ENCODE measurements around the gene TES.

Gene TES

DNA sequence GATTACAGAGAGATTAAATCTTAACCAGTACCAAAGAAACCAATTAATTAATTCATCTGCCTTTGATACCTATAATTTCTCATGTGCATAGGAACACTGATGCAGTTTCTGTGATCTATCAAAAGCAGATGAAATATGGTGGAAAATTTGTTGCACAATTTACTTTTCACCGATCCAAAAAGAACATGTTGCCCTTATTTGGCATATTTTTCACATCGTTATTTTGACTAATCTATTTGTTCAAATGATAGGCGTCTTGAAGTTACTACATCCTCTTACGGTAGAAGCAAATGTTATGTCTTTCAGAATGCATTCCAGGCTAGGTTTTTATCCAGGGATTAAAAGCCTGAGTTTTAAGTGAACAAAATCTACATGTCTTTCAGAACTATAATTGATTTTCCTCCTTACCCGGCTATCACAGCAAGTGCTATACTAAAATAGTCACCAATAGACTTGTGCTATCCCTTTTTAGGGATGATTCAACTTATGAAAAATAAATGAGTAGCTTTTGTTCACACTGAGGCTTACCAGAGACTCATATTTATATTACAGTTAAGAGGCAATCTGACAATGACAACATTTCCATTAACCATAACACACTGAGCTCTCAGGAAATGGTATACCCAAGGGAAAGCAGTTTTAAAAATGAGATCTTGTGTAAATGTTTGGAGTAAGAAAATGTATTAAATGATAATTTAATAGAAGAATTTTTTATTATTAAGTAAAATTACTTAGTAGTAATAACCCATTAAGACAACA is 16.8 kb upstream of the TES start:
- Histone ChIP-seq H3K27ac (no peak overlapping the region), H3K4me3 (no peak overlapping the region)
- DNase-seq (ENCODE audit: low spot score), result no peak
- TF ChIP-seq, protein P1, sequence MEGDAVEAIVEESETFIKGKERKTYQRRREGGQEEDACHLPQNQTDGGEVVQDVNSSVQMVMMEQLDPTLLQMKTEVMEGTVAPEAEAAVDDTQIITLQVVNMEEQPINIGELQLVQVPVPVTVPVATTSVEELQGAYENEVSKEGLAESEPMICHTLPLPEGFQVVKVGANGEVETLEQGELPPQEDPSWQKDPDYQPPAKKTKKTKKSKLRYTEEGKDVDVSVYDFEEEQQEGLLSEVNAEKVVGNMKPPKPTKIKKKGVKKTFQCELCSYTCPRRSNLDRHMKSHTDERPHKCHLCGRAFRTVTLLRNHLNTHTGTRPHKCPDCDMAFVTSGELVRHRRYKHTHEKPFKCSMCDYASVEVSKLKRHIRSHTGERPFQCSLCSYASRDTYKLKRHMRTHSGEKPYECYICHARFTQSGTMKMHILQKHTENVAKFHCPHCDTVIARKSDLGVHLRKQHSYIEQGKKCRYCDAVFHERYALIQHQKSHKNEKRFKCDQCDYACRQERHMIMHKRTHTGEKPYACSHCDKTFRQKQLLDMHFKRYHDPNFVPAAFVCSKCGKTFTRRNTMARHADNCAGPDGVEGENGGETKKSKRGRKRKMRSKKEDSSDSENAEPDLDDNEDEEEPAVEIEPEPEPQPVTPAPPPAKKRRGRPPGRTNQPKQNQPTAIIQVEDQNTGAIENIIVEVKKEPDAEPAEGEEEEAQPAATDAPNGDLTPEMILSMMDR (IDR thresholded peaks at IDR 0.05), result no peak

DNA sequence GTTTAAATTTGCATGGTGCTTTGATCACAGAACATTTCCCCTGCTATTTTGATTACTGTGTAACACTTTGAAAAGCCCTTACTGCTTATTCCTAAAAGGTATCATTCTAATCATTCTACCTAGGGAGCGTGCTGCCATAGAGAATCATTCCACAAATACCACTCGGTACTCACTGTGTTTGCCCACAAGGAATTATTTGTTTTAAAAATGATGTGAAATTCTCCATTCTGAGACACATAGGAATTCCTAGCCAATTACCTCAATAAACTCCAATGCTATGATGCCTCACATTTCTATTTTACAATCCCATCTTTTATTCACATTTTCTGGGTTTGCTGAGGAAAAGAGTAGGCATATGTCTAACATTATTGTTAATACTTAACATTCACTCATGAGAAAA is 16.2 kb upstream of the TES start:
- Histone ChIP-seq H3K27ac (no peak overlapping the region), H3K4me3 (no peak overlapping the region)
- no peak for DNase-seq (ENCODE audit: low spot score)
- TF ChIP-seq, protein P1 (IDR thresholded peaks at IDR 0.05), result no peak

- TF ChIP-seq, protein P1 (IDR thresholded peaks at IDR 0.05), result no peak
- no peak for DNase-seq (ENCODE audit: low spot score)
- H3K4me3 ChIP-seq, result no peak overlapping the region
- H3K27ac ChIP-seq, result no peak overlapping the region
Measured at GRCh38 chr7:116195451-116195850, 14.9 kb upstream of the TES start.

DNA sequence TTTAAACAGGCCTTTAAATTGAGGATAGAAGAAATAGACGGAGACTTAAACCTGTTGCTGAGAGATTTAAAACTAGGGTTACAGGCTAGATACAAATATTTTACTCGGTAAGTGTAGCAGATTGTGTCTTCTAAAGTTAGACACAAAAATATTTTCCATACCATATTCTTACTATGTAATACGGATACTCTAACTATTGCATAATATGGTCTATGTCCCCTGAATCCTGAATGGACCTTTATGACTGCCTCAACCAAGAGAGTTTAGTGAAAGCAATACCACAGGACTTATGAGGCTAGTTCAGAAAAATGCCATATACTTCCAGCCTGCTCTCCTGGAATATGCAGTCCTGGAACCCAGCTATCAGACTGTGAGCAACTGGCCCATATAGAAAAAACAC is 13.4 kb upstream of the TES start:
- TF ChIP-seq, protein P1 (IDR thresholded peaks at IDR 0.05), result no peak
- H3K4me3 ChIP-seq, result no peak overlapping the region
- H3K27ac ChIP-seq, result no peak overlapping the region
- no peak for DNase-seq (ENCODE audit: low spot score)

DNA sequence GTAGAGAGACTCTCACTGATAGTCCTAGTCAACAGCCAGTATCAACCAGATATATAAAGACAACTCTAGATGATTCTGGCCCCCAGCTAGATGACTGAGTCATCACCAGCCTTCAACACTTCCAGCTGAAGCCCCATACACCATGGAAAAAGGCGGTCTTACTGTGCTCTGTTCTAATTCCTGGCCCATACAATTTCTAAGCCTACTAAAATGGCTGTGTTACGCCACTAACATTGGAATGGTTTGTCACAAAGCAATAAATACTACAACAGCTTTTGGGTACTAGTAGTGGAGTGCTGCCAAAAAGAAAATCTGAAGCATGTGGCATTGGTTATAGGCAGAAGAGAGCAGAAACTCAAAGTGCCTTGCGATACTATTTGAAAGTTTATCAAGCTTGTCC is 13.0 kb upstream of the TES start:
- DNase-seq (ENCODE audit: low spot score), result no peak
- Histone ChIP-seq H3K4me3 (no peak overlapping the region), H3K27ac (no peak overlapping the region)
- TF ChIP-seq, protein P1 (IDR thresholded peaks at IDR 0.05), result no peak

DNA sequence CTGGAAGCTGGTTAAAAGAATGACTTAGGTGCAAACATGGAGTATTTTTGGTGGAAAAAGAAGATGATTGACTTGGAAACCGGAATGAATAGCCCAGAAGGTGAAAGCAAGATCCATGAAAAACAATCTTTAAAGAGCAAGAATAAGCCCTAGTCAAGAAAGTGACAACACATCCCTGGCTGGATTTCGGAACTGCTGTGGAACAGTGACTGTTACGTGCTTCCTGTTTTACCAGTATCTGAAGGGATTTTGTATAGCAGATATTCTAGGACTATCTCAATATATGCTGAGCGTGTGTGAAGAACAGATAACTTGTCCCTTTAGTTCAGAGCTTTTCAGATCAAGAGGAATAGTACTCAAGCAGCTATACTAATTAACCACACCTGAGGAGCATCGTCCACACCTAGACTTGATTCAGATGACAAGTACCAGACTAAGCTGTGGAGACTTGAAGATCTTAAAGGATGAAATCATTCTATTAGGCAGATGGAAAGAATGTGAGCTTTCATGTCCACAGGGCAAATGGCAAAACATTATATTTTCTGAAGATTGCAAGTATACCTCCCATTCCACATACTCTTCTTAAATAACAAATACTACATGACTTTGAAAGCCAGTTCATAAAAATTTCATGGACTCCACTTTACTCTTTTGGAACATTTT is 11.5 kb upstream of the TES start:
- no peak for DNase-seq (ENCODE audit: low spot score)
- TF ChIP-seq, protein P1 (IDR thresholded peaks at IDR 0.05), result no peak
- no peak overlapping the region for H3K4me3 ChIP-seq
- no peak overlapping the region for H3K27ac ChIP-seq

GRCh38 chr7:116200963-116201362 is 9.4 kb upstream of the TES start:
- Histone ChIP-seq H3K4me3 (no peak overlapping the region), H3K27ac (no peak overlapping the region)
- no peak for DNase-seq (ENCODE audit: low spot score)
- TF ChIP-seq, protein P1 (IDR thresholded peaks at IDR 0.05), result no peak
